ENCODE measurements around the gene GAP43.

- TF ChIP-seq, protein P1, sequence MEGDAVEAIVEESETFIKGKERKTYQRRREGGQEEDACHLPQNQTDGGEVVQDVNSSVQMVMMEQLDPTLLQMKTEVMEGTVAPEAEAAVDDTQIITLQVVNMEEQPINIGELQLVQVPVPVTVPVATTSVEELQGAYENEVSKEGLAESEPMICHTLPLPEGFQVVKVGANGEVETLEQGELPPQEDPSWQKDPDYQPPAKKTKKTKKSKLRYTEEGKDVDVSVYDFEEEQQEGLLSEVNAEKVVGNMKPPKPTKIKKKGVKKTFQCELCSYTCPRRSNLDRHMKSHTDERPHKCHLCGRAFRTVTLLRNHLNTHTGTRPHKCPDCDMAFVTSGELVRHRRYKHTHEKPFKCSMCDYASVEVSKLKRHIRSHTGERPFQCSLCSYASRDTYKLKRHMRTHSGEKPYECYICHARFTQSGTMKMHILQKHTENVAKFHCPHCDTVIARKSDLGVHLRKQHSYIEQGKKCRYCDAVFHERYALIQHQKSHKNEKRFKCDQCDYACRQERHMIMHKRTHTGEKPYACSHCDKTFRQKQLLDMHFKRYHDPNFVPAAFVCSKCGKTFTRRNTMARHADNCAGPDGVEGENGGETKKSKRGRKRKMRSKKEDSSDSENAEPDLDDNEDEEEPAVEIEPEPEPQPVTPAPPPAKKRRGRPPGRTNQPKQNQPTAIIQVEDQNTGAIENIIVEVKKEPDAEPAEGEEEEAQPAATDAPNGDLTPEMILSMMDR (IDR thresholded peaks at IDR 0.05; ENCODE audit: low read depth, low read length): 0 out of 2 replicates have a peak, but pooled peaks have one; percentile 7
- no peak for TF ChIP-seq EZH2phosphoT487 (IDR thresholded peaks at IDR 0.05; ENCODE audit: low read depth)
These were observed 33.9 kb downstream of the GAP43 start for GRCh38 chr3:115657168-115657567.

Data from OCI-LY3 (cell line).